GM19043 (cell line): ENCODE results near the gene R3HDM2.
"Not testable (repeated sequence)": the region's sequence is repeated elsewhere in the genome, so short reads cannot be mapped to it uniquely, and the experiment has no call there.

Experiments used
- ATAC-seq: cut with Tn5 transposase; IDR thresholded peaks from one replicate; pipeline ENCODE4 v1.9.1; 2021; ENCODE audit warnings: low read depth; ENCODE audit not compliant: unreplicated experiment

R3HDM2 gene

DNA sequence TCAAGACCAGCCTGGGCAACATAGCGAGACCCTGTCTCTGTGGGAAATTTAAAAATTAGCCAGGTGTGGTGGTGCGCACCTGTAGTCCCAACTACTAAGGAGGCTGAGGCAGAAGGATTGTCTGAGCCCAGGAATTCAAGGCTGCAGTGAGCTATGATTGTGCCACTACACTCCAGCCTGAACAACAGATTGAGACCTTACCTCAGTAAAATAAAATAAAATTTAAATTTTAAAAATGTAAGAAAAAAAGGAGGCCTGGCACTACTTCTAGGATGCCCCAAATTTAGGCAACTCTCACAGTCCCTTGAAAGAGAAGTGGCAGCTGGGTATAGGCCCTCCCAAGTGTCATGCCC is 23.3 kb upstream of the R3HDM2 start:
- ATAC-seq = no peak

DNA sequence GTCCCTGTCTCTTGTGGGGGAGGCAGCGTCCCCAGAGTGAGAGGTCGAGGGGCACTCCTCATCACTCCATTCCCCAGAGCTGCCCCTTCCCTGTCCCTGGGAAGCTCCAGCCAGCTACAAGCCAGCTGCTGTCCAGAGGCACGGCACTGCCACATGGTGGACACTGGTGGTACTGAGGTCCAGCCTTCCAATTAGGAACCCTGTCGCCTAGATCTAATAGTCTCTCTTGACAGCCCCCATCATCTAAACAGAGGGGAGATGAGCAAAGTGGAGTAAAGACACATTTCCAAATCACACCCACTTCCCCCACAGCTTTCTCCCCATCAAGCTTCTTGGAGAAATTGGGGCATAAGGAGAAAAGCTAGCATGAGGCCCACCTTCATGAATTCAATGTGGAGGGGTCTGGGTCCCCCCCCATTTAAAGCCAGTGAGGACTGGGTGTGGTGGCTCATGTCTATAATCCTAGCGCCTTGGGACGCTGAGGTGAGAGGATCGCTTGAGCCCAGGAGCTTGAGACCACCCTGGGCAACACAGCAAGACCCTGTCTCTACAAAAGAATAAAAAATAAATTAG is 22.2 kb upstream of the R3HDM2 start:
- ATAC-seq = no peak

DNA sequence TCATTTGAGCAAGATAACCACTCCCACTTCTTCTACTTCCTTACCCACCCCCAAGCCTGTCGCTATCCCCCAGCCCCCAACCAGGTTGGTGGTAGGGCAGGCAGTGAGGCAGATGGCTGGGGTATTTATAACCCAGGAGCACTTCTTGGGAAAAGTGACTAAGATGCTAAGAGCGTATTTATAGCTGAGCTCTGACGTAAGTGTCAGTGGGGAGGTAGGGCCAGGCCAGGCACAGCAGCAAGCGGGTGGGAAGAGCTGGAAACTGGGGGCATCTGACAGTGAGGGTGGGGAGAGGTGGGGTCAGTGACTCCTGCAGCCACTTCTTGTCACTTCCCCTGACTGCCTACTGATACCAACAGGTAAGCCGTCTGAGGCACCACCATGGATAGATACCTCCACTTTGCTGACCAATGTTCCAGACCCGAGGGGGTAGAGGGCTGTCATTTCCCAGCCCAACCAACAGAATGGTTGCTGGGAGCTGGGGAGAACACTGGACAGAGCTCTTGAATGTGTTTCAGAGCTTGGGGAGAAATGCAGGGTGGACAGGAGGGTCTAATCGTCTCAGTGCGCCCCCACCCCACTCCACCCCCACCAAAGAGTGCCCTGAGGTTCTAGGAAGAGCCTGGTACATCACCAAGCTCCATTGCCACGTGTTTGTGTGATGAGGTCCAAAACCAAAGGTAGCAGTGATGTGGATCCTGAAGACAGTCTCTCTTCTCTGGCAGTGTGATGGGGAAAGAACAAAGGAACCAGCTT is 21.5 kb upstream of the R3HDM2 start:
- ATAC-seq = no peak

DNA sequence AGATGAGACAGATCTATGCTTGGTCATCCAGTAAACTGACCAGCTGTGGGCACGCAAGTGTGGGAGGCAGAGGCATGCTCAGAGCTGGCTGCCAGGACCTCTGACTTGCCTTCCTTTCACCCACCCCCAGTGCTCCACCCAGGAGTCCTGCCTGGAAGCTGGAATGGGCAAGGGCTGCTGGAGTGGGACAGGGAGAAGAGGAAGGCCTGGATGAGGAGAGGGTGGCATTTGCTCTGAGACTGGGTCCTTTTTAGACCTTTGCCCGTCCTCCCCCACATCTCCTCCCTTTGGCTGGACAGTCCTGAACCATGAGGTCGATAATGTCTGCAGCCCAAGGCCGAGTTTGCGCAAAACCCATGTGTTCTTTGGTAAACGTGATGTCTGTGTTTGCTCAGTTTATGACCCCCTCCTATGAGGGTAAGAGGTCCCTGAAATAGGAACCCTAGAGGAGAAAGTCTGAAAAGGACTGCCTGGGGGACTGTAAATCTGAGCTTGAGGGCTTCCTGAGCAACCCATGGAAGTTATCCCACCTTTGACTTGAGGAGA is 20.5 kb upstream of the R3HDM2 start:
- ATAC-seq = no peak

DNA sequence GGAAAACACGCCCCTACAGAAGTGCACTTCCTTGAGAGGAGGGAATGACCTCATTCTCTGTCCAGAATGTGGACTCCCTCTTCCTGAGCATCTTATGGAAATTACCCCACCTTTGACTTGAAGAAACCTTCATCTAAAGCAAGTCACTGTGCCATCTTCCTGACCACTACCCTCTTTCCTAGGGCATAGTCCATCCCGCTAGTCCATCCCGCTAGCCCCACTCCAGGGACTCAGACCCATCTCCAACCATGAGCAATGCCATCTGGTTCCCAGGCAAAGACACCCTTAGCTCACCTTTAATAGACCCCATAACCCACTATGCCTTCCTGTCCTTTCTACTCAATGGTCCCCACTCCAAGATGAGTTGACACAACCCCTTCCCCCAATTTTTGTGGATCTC is 19.2 kb upstream of the R3HDM2 start:
- ATAC-seq = no peak

DNA sequence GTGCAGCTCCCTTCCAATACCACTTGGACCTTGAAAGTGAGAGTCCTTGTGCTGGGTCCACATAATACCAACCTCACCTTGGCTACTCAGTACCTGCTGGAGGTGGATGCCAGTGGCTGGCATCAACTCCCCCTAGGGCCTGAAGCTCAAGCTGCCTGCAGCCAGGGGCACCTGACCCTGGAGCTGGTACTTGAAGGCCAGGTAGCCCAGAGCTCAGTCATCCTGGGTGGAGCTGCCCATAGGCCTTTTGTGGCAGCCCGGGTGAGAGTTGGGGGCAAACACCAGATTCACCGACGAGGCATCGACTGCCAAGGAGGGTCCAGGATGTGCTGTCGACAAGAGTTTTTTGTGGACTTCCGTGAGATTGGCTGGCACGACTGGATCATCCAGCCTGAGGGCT is 18.5 kb upstream of the R3HDM2 start:
- no peak for ATAC-seq

DNA sequence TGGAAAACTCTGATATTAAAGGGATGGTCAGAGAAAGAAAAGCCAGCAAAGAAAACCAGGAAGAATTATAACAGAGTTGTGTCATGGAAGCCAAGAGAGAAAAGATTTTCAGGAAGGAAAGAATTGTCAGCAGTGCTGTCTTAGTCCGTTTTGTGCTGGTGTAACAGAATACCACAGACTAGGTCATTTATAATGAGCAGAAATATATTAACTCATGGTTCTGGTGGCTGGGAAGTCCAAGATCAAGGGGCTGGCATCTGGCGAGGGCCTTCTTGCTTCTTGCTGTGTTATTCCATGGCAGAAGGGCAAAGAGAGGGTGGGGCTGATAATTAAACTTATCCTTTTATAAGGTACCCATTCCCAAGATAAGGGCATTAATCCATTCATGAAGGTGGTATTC is 17.8 kb upstream of the R3HDM2 start:
- no peak for ATAC-seq

DNA sequence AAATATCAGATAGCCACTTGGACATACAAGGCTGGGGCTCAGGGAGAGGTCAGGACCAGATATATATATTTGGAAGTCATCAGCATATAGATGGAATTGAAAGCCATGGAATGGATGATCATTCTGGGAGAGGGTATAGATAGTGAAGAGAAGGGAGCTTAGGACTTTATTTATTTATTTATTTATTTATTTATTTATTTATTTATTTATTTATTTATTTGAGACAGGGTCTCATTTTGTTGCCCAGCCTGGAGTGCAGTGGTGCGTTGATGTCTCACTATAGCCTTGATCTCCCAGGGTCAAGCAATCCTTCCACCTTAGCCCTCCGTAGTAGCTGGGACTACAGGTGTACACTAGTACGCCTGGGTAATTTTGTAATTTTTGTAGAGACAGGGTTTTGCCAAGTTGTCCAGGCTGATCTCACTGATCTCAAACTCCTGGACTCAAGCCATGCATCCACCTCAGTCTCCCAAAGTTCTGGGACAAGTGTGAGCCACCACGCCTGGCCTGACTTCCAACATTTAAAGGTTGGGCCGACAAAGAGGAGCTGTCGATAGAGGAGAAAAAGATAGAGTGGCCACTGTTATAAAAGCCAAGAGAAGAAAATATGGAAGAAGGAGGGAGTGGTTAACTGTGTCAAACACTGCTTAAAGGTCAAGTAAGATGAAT is 15.6 kb upstream of the R3HDM2 start:
- no peak for ATAC-seq

DNA sequence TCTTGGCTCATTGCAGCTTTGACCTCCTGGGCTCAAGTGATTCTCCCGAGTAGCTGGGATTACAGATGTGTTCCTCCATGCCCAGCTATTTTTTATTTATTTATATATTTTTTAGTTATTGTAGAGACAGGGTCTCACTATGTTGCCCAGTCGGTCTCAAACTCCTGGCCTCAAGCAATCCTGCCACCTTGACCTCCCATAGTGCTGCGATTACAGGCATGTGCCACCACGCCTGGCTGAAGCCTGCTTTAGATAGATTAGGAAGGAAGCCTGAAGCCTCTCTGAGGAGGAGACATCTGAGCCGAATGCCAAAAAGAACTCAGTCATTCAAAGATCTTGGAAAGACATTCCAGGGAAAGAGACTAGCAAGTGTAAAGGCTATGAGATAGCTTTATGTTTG is 13.9 kb upstream of the R3HDM2 start:
- no peak for ATAC-seq

DNA sequence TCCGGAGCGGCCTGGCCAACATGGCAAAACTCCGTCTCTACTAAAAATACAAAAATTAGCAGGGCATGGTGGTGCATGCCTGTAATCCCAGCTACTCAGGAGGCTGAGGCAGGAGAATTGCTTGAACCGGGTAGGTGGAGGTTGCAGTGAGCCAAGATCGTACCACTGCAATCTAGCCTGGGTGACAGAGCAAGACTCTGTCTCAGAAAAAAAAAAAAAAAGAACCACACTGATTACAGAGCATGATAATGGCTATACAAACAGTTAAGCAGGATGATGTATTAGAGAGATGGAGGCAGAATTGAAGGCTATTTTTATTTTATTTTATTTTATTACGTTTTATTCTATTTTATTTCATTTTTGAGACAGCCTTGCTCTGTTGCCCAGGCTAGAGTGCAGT is 13.5 kb upstream of the R3HDM2 start:
- not testable (repeated sequence) for ATAC-seq

DNA sequence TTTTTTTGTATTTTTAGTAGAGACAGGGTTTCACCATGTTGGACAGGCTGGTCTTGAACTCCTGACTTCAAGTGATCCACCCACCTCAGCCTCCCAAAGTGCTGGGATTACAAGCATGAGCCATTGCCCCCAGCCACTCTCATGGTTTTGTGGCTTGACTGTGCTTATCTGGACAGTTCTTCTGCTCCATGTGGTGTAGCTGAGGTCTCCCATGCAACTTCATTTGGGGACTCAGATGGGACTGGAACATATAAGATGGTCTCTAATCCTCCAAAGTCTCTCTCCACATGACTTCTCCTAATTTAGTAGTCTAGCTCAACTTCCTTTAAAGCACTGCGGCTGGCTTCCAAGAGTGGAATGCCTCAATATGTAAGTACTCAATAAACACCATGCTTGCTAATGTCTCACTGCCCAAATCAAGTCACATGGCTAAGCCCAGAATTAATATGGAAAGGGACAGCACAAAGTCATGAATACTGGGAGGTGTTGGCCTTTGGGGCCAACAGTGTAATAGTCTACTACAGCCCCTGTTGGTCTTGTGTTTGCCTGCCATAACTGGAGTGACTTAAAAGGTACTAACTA is 11.1 kb upstream of the R3HDM2 start:
- ATAC-seq = no peak

DNA sequence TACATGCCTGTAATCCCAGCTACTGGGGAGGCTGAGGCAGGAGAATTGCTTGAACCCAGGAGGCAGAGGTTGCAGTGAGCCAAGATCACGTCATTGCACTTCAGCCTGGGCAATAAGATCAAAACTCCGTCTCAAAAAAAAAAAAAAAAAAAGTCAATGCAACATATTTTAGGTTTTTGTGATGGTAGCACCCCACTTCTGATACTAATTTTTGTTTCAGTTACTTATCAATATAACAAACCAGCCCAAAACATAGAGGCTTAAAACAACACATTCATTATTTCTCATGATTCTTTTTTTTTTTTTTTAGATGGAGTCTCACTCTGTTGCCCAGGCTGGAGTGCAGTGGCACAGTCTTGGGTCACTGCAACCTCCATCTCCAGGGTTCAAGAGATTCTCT is 10.6 kb upstream of the R3HDM2 start:
- not testable (repeated sequence) for ATAC-seq

DNA sequence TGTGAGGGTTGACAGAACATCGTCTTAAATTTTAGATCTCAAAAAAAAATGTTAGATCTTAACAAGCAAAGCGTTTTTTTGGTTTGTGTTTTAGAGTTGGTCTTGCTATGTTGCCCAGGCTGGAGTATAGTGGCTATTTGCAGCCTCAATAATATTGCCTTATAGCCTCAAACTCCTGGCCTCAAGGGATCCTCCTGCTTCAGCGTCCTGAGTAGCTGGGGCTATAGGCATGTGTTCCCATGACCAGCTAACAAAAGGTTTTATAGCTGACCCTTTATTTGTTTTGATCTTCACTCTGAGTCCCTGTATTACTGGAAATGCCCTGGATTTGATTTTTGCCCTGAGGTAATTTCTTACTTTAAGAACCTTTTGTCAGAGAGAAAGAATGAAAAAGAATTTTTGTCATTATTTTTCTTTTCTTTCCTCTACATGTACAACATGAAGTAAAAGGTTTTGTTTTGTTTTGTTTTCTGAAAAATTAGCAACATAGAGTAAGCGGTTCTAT is 9.0 kb upstream of the R3HDM2 start:
- no peak for ATAC-seq

DNA sequence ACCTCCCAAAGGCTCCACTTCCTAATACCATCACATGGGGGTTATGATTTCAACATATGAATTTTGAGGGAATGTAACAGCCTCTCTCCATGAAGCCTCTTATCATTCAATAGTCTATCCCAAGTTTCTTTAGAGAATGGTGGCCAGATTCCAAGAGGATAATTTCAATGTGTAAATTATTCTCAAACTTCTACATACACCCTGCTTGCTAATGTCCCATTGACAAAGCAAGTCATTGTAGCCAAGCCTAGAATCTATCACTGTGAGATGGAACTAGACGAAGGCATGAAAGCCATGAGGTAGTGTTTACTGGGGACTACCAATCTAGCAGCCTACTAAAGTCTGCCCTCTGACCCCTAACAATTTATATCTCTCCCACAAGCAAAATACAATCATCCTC is 7.6 kb upstream of the R3HDM2 start:
- no peak for ATAC-seq

DNA sequence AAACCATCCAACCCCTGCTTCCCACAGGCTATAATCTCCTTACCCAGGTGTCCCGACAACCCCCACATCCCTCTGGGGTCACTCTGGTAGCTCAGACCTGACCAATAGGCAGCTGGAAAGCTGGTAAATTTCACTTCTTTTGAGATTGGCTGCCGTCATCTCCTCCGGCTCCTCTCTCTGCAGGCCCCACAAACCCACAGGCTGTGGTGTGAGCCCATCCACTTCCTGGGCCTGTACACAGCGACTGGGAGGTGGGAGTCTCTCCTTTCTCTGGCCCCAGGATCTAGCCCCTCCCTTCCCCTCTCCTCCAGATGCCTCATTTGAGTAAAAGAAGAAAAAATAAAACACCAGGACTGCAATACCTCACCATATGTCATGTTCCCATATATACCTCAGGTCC is 4.5 kb upstream of the R3HDM2 start:
- ATAC-seq = no peak

DNA sequence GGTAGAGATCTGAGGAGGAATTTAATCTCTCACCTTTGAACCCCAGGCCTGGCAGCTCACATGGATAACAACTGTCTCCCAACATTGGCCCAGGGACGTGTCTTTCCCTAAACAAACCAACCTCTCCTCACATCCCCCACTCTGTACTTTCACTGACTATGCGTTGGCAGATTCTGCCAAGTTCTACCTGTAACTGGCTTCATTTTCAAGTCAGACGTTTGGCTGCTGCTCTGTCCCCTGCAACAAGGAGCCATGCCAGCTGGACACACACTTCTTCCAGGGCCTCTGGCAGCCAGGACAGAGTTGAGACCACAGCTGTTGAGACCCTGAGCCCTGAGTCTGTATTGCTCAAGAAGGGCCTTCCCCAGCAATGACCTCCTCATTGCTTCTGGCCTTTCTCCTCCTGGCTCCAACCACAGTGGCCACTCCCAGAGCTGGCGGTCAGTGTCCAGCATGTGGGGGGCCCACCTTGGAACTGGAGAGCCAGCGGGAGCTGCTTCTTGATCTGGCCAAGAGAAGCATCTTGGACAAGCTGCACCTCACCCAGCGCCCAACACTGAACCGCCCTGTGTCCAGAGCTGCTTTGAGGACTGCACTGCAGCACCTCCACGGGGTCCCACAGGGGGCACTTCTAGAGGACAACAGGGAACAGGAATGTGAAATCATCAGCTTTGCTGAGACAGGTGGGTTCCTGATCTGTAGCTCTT is 3.8 kb upstream of the R3HDM2 start, which contains the start of gene INHBC:
Gene INHBC (plus strand): TSS at position 268 of the 707 bp plus-strand sequence. CDS start 103 bp downstream, at position 371.
- ATAC-seq = no peak

DNA sequence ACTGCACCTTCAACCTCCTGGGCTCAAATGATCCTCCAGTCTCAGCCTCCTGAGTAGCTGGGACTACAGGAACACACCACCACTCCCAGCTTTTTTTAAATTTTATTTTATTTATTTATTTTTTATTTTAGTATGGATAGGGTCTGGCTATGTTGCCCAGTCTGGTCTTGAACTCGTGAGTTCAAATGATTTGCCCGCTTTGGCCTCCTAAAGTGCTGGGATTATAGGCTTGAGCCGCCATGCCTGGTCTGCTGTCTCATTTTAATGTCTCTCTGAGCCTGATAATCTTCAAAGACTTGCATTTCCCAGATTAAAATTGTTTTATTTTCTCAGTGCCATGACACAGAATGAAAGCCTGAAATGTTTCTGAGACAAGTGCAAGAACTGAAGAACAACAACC is 2.5 kb upstream of the R3HDM2 start:
- ATAC-seq = no peak

DNA sequence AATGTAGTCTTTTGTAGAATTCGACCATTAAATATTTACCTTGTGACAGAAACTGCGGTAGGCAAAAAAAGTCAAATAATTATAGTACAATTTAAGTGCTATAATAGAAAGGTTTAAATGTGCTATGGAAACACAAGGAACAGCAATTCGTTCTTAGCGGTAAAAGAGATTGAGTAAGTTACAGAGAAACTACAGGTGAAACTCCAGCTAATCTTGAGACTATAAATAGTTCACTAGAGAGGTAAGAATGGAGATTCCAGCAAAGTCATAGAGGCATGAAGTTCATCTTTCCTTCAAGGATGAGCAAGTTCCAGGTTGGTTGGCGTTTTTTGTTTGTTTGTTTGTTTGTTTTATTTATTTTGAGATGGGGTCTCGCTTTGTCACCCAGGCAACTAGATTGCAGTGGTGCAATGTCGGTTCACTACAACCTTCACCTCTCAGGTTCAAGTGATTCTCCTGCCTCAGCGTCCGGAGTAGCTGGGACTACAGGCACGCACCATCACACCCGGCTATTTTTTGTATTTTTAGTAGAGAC is 878 bp upstream of the R3HDM2 start:
- no peak for ATAC-seq

DNA sequence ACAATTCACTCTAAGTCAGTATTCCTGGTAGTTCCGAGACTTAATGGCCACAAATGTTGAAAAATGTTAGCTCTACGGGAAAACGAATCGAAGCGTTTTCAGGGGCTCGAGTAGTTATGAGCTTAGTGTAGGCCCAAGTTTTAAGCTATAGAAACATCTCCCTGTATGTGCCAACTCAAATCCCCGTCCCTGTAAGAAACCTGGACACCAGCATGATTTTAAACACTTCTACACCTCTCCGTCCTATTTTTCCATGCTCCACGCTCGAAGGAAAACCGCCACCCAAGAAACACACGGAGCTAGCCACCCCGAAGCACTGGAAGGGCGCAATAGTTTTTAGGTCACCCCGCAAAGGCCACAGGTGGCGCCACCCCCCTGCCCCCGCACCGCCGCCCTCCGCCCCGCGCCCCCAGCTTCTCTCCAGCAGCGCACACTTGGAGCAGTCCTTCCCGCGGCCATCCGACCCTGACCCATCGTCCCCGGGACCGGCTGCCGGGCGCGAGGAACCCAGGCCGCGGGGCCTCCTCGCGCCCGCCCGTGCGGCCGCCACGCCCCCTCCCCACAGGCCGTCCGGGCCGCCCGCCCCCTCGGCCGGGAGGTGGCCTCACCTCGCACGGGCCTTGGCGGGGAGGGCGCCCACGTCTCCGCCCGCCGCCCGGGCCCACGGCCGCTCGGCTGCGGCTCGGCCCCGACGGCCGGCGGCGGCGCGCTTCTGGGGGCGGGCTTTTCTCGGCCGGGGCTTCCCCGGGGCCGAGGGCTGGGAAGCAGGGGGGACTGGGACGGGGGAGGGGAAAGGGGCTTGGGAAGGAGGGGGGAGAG is 522 bp downstream of the R3HDM2 start:
- ATAC-seq = peak; percentile 43
